HG03097 (cell line): Measurements from ENCODE around the gene ARL2.
A peak's percentile ranks its signal among the peaks of the same experiment; 100 is the strongest.
"Not testable (repeated sequence)": the region's sequence is repeated elsewhere in the genome, so short reads cannot be mapped to it uniquely, and the experiment has no call there.

Experiments
- ATAC-seq: cut with Tn5 transposase; IDR thresholded peaks from one replicate; pipeline ENCODE4 v1.9.1; 2021; ENCODE audit not compliant: unreplicated experiment, low FRiP score

The ARL2 gene

DNA sequence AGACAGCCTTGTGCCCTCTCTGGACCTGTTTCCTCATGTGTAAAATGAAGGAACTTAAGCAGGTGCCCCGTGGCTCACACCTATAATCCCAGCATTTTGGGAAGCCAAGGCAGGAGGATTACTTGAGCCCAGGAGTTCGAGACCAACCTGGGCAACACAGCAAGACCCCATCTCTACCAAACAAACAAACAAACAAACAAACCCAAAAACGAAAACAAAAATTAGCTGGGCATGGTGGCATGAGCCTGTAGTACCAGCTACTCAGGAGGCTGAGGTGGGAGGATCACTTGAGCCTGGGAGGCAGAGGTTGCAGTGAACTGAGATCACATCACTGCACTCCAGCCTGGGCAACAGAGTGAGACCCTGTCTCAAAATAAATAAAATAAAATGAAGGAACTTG is 10.0 kb upstream of the ARL2 start:
- not testable (repeated sequence) for ATAC-seq

GRCh38 chr11:65008016-65008415 is 5.9 kb upstream of the ARL2 start:
- no peak for ATAC-seq

GRCh38 chr11:65008873-65009272 is 5.1 kb upstream of the ARL2 start:
- ATAC-seq = no peak

DNA sequence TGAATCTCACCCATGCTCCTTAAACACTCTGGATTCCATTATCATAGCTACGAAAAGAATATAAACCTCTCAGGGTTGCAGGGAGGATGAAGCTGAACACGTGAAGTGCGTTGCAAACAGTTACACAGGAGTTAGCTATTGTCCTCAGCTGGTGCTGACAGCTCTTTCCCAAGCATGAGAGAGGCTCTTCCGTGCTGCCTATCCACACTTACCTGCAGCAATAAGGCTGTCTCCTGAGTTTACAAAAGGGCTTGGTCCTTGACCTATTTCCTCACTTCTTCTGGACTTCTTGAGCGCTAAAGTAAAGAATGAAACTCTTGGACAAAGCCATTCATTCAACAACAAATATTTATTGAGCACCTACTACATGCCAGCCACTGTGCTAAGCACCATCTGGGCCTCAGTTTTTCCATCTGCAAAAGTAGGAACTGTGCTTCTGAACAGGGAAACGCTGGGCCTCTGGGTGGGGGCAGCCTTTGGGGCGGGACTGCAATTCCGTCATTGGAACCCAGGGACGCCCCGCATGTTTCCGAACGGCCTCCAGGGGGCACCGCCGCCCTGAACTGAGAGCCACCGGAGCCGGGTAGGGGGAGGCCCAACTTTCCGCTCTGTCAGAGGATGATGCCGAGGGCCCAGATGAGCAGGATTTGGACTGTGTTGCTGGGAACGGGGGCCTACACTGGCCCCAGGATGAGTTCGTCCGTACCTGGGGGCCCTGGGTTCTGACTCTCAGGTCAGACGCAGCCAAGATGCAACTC is 651 bp upstream of the ARL2 start:
- ATAC-seq = peak; percentile 58

DNA sequence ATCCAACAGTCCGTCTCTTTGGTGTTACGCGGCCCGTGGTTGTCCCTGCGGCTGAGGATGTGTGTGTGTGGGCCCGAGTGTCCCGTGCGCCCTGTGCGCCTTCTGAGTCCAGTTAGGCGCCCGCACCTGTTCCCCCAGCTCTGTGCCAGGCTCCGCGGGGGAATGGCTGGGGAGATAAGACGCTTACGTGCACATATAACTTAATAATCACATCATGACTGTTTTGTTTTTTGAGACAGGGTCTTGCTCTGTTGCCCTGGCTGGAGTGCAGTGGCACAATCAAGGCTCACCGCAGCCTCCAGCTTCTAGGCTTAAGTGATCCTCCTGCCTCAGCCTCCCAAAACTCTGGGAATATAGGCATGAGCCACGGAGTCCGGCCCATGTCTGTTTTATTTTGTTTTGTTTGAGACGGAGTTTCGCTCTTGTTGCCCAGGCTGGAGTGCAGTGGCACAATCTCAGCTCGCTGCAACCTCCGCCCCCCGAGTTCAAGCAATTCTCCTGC is 817 bp downstream of the ARL2 start:
- no peak for ATAC-seq

- no peak for ATAC-seq
Measured at GRCh38 chr11:65016705-65017104, 2.7 kb downstream of the ARL2 start.

GRCh38 chr11:65017937-65018336 is 4.0 kb downstream of the ARL2 start:
- ATAC-seq = no peak

GRCh38 chr11:65019824-65020223 is 5.9 kb downstream of the ARL2 start:
- no peak for ATAC-seq

DNA sequence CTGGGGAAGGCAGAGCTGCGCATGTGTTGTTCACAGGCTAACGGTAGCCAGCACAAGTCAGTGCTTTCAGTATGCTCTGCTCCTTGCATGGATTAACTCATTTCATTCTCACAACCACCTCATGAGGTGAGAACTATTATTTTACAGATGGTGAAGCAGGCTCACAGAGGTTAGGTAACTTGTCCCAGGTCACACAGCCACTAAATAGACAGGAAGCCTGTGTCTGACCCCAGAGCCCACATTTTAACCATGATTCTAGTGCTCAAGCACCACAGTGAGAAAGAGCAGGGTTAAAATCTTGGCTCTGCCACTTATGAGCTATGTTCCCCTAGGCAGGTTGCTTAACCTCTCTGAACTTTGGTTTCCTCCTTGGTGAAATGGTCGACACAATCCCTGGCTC is 7.0 kb downstream of the ARL2 start:
- ATAC-seq = no peak

GRCh38 chr11:65021509-65021908 is 7.5 kb downstream of the ARL2 start:
- no peak for ATAC-seq

DNA sequence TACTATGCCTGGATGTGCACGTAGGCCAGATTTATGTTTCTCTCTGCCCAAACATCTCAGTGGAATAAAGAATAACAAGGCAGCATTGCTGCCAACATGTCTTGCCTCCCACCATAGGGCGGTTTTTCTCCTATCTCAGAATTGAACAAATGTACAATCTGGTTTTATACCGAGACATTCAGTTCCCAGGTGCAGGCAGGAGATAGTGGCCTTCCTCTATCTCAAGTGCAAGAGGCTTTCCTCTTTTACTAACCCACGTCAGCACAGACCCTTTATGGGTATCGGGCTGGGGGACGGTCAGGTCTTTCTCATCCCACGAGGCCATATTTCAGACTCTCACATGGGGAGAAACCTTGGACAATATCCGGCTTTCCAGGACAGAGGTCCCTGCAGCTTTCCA is 9.5 kb downstream of the ARL2 start:
- ATAC-seq = not testable (repeated sequence)

DNA sequence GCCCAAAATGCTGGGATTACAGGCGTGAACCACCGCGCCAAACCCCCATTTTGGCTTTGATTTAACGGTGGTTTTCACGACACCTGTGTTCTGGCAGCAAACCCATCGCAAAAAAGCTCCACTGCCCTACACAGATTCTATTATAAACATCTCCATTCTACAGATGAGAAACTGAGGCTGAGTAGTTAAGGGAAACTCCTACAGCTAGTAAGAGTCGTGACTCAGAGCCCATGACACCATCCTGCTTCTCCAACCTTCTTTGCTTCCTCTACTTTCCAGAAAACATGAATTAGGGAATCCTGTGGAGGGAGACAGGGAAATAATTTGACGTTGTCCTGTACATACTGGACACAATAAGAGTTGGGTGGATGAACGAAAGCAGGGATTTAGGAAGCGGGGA is 12.8 kb downstream of the ARL2 start:
- ATAC-seq = no peak

DNA sequence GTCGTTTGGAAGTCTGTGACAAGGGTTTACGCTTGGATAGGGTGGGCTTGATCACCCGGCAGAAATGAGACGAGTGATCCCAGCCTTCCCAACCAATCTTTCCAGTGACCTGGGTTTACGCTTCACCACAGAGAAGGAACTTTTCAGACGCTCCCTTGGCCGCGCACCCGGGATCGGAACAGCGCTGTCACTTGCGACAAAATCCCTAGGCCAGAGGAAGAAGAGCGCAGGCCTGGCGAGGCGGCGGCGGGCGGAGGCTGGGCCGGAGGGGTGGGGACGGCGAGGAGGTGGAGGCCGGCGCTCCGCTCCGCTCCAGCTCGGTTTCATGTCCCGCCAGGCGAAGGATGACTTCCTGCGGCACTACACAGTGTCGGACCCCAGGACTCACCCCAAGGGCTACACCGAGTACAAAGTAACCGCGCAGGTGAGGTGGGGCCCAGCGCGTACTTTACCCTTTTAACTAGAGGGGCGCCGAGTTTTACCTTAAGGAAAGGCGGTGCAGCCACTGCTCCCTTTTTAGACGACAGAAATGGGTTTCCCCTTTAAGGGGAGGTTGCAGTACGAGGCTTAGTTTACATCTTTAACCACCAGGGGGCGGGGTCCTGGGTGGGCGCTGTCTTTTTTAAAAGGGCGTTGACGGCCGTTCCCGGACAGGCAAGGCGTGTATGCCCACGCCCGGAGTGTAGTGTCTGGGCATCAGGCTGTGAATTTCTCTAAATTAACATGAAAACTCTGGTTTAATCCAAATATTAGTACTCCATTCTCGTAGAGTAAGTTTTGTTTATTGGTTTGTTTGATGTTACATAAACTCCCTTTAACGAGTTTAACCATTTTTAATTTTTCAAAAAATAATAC is 13.5 kb downstream of the ARL2 start, which contains the start of gene SNX15:
TSS of gene SNX15 (plus strand) at position 227 of the 855 bp plus-strand sequence. CDS start at position 326, 99 bp downstream.
- peak; percentile 81 for ATAC-seq

GRCh38 chr11:65032216-65032615 is 18.3 kb downstream of the ARL2 start:
- no peak for ATAC-seq

DNA sequence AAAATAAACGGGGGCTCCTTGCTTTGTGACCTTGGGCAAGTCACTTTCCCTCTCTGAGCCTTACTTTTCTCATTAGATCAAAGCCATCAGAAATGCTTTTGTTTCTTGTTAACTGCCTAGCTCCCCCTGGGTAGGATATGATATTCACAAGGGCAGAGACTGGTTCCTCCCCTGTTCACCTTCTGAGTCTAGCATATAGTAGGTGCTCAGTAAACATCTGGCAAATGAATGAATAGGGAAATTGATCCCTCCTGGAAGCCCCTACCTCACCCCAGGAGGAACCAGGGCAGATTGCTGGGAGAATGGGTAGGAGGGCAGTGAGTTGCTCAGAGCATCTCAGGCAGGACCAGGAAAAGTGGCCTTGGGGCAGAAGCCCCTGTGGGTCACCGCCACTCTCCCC is 20.5 kb downstream of the ARL2 start:
- no peak for ATAC-seq

- no peak for ATAC-seq
Measured at GRCh38 chr11:65035579-65035978, 21.6 kb downstream of the ARL2 start.

- ATAC-seq = no peak
Measured at GRCh38 chr11:65036931-65037330, 23.0 kb downstream of the ARL2 start.

- no peak for ATAC-seq
Measured at GRCh38 chr11:65040520-65040846, 26.5 kb downstream of the ARL2 start.

- peak; percentile 69 for ATAC-seq
Measured at GRCh38 chr11:65040847-65041622, 27.1 kb downstream of the ARL2 start, which contains the start of gene SAC3D1. TSS of gene SAC3D1 (plus strand) at chr11:65041210. CDS start at chr11:65041293, 83 bp downstream.

GRCh38 chr11:65042891-65043290 is 28.9 kb downstream of the ARL2 start:
- no peak for ATAC-seq
